Colonic mucosa (tissue), 4 donors: ENCODE data around the gene MYH3. TPM values are rescaled to one million over a fixed set of nuclear protein-coding genes. Genes with fewer than 3 reads are reported as not detected.

ENCODE experiments used
- DNase-seq: peaks from one replicate; pipeline ENCODE4 v3.0.0-alpha.2; 2020
- H3K27ac ChIP-seq: fragments of 200-600 bp; one replicate; pipeline ENCODE4 v1.8.0; 2021
- H3K27me3 ChIP-seq: fragments of 200-600 bp; one replicate; pipeline ENCODE4 v1.8.0; 2021
- H3K36me3 ChIP-seq: fragments of 200-600 bp; one replicate; pipeline ENCODE4 v1.8.0; 2021
- H3K4me1 ChIP-seq: fragments of 200-600 bp; one replicate; pipeline ENCODE4 v1.8.0; 2021; ENCODE audit warnings: mild to moderate bottlenecking
- H3K4me3 ChIP-seq: fragments of 200-600 bp; one replicate; pipeline ENCODE4 v1.8.0; 2021
- H3K9ac ChIP-seq, 2 donors: one replicate each; pipeline ENCODE4 v1.7.0; 2013; ENCODE audit warnings: control low read depth in 2 of 2, low read depth in 2 of 2, low read length in 2 of 2
- H3K9me3 ChIP-seq: fragments of 200-600 bp; one replicate; pipeline ENCODE4 v1.8.0; 2021
- intact Hi-C: fragments of 100-400 bp; cut with DNase I; formaldehyde crosslinking; loops from one replicate; pipeline ENCODE4 v1.14.1; 2022
- total RNA-seq, 2 donors: library from RNA; stranded (reverse); fragmentation: NEBNext Ultra II Directional in 1 of 2; extraction: Animal tissue kit (Norgen Biotek cat#: 25700) in 1 of 2; gene quantifications; one replicate each; pipeline ENCODE4 v1.2.1, GENCODE V29; 2021
- TF ChIP-seq, protein P1 (sequence below): fragments of 200-600 bp; IDR thresholded peaks from one replicate; pipeline ENCODE4 v1.8.0; 2022; ENCODE audit warnings: antibody characterized with exemption, mild to moderate bottlenecking
- donor health status: healthy.
- donor health status: DM: no; HTN: no; CAD: no.
- donor health status: DM: no; HTN: no; CAD: no.

Gene MYH3
- total RNA-seq, 2 donors from 2014 or later, result 1.3 to 1.7 TPM

DNA sequence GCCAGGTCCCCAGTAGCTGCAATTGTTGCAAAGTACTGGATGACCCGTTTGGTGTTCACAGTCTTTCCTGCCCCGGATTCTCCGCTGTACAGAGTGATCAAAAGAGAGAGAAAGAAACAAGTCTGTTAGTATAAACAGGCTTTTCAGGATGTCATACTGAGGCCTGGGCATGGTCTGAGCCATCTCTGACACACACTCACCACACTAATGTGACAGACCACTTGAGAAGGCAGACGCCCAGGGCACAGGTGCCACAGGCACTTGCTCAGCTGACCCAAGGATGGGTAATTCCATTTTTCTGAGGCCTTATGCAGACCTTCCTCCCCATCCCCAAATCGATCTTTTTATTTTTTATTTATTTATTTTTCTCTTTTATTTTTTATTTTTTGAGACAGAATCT lies 7.5 kb downstream of the MYH3 start:
- no peak for DNase-seq
- Histone ChIP-seq H3K9me3 (no peaks in the 10 kb centered on the region), H3K27me3 (no peaks in the 10 kb centered on the region), H3K4me3 (no peak overlapping the region), H3K27ac (no peak overlapping the region), H3K36me3 (no peaks in the 10 kb centered on the region), H3K9ac (no peak overlapping the region), H3K4me1 (no peaks in the 10 kb centered on the region)
- intact Hi-C loops, result loop anchor here (5.0 kb wide), 1 partner anchor 198 kb away; no protein-coding TSS in a partner anchor
- TF ChIP-seq, protein P1, sequence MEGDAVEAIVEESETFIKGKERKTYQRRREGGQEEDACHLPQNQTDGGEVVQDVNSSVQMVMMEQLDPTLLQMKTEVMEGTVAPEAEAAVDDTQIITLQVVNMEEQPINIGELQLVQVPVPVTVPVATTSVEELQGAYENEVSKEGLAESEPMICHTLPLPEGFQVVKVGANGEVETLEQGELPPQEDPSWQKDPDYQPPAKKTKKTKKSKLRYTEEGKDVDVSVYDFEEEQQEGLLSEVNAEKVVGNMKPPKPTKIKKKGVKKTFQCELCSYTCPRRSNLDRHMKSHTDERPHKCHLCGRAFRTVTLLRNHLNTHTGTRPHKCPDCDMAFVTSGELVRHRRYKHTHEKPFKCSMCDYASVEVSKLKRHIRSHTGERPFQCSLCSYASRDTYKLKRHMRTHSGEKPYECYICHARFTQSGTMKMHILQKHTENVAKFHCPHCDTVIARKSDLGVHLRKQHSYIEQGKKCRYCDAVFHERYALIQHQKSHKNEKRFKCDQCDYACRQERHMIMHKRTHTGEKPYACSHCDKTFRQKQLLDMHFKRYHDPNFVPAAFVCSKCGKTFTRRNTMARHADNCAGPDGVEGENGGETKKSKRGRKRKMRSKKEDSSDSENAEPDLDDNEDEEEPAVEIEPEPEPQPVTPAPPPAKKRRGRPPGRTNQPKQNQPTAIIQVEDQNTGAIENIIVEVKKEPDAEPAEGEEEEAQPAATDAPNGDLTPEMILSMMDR, result no peak

DNA sequence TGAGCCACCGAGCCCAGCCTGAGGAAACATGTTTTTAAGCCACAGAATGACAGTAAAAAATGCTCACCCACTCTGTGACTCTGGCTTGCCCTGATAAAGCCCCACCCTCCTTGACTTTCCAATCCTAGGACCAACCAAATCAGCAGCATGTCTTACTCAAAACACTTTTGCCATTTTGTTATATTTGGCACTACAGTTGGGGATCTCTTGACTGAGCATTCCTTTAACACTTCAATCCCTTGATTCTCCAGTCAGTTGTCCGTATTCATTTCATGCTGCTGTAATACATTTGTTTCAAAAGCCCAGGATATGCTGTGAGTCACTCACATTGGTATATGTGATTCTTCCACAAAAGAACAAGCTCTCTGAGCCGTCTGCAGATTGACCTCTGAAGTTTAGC lies 8.2 kb downstream of the MYH3 start:
- intact Hi-C loops, result loop anchor here (5.0 kb wide), 1 partner anchor 198 kb away; no protein-coding TSS in a partner anchor
- TF ChIP-seq, protein P1, result no peak
- Histone ChIP-seq H3K27me3 (no peaks in the 10 kb centered on the region), H3K4me3 (no peak overlapping the region), H3K4me1 (no peaks in the 10 kb centered on the region), H3K36me3 (no peaks in the 10 kb centered on the region), H3K27ac (no peak overlapping the region), H3K9ac (no peak overlapping the region), H3K9me3 (no peaks in the 10 kb centered on the region)
- DNase-seq, result no peak

DNA sequence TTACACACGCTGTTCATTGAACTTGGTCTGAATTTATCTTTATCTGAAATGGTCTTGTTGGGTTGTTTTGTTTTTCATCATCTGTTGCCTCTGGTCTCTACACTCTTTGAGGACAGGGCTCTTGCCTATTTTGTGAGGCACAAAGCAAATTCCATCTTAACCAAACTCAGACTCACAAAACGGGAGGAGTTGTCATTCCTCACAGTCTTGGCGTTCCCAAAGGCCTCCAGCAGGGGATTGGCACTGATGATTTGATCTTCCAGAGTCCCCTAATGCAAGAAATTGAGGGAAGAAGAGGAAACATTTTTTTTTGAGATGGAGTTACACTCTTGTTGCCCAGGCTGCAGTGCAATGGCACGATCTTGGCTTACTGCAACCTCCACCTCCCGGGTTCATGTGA lies 8.7 kb downstream of the MYH3 start:
- Histone ChIP-seq H3K27ac (no peak overlapping the region), H3K9ac (no peak overlapping the region), H3K4me1 (no peaks in the 10 kb centered on the region), H3K27me3 (no peaks in the 10 kb centered on the region), H3K9me3 (no peaks in the 10 kb centered on the region), H3K4me3 (no peak overlapping the region), H3K36me3 (no peaks in the 10 kb centered on the region)
- no peak for DNase-seq
- intact Hi-C loops, result loop anchor here (5.0 kb wide), 1 partner anchor 199 kb away; no protein-coding TSS in a partner anchor
- TF ChIP-seq, protein P1, result no peak

DNA sequence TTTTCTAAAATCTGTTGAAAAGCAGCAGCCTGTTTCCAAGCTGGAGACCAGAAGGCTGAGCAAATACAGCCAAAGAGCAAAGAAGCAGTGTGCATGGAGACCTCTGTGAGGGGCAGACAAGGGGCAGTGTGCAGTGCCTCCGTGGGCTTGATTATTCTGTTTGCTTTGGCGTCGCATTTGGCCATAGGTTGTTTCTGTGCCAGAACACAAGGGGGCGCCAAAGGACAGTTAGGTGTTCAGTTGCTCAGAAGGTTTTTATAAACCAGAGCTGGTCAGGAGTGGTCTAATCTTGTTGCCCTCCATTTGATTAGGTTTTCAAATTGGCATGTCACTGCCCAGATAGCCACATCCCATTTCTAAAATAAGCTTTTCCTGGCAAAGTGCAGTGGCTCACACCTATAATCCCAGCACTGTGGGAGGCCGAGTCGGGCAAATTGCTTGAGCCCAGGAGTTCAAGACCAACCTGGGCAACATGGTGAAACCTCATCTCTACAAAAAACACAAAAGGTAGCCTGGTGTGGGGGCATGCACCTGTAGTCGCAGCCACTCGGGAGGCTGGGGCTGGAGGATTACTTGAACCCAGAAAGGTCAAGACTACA lies 10.6 kb downstream of the MYH3 start:
- no peaks in the 10 kb centered on the region for H3K9me3 ChIP-seq
- no peak overlapping the region for H3K27ac ChIP-seq
- peak; percentile 74 for DNase-seq
- no peaks in the 10 kb centered on the region for H3K4me1 ChIP-seq
- no peak overlapping the region for H3K4me3 ChIP-seq
- TF ChIP-seq, protein P1, result peak; percentile 78
- no peaks in the 10 kb centered on the region for H3K27me3 ChIP-seq
- intact Hi-C loops, result loop anchor here (5.0 kb wide), 1 partner anchor 201 kb away; no protein-coding TSS in a partner anchor
- no peak overlapping the region for H3K9ac ChIP-seq
- H3K36me3 ChIP-seq, result no peaks in the 10 kb centered on the region

DNA sequence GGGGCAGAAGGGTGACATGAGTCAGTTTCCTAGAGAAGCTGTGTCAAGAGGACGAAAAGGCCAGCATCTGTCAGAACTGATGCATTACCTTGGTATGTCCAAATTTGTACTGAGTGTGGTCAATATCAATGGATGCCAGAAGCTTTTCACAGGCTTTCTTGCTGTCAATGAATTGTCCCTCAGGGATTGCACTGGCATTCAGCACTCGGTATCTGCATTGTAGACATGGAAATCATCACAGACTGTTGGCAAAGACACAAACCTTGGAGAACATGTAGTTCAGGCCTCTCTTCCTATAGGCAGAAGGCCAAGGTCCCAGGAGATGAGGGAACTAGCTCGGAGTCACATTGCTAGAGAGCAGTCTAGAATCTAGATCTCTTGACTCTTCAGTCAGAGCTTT lies 16.6 kb downstream of the MYH3 start:
- Histone ChIP-seq H3K27me3 (no peaks in the 10 kb centered on the region), H3K36me3 (no peaks in the 10 kb centered on the region), H3K9me3 (no peaks in the 10 kb centered on the region), H3K27ac (no peak overlapping the region), H3K4me3 (no peak overlapping the region), H3K9ac (no peak overlapping the region), H3K4me1 (no peaks in the 10 kb centered on the region)
- TF ChIP-seq, protein P1, result no peak
- intact Hi-C loops, result no loop called here
- no peak for DNase-seq
